Measurements from ENCODE around the gene DKKL1. TPM values are rescaled to one million over a fixed set of nuclear protein-coding genes. Genes with fewer than 3 reads are reported as not detected.
"Not testable (repeated sequence)": the region's sequence is repeated elsewhere in the genome, so short reads cannot be mapped to it uniquely, and the experiment has no call there.

The DKKL1 gene
- total and polyA plus RNA-seq, 7 experiments from 2014 or later = not detected

GRCh38 chr19:49362929-49363267 lies 779 bp upstream of the DKKL1 start:
- DNase-seq (peak in 6 of 9 donors; percentile 18 to 36 (median 30)), ATAC-seq (no peak)
- Mint-ChIP-seq H3K27ac (no peak overlapping the region), H3K27me3 (peaks cover 0 to 36% (median 16%) of the 10 kb centered on the region in 5 donors), H3K9me3 (peaks cover 0 to 2% (median 0%) of the 10 kb centered on the region in 11 donors), H3K4me3 (no peak overlapping the region), H3K4me1 (peaks cover 5 to 21% (median 12%) of the 10 kb centered on the region in 7 donors), H3K36me3 (no peaks in the 10 kb centered on the region)
- H3K4me3 ChIP-seq (ENCODE audit: low read length) = peak overlapping the region; percentile 47
- H3K27me3 ChIP-seq (ENCODE audit: control insufficient read depth in 2 of 2, insufficient read depth in 2 of 2, low read length in 2 of 2) = peaks cover 5 to 18% of the 10 kb centered on the region in 2 donors
- ChIA-PET POLR2A (interaction anchor here (0.6 kb wide), 2 partner anchors 200 to 271 kb away, joined by 4 to 6 read pairs; no protein-coding TSS in a partner anchor), CTCF (no interaction called here)
- H3K9me3 ChIP-seq (ENCODE audit: control insufficient read depth in 2 of 3, low read length in 3 of 3) = no peaks in the 10 kb centered on the region
- peaks cover 11 to 28% of the 10 kb centered on the region in 2 donors for H3K4me1 ChIP-seq (ENCODE audit: control insufficient read depth in 2 of 2, insufficient read depth in 2 of 2, low read length in 2 of 2)
- no peak overlapping the region for H3K27ac ChIP-seq (ENCODE audit: low read depth, low read length)
- intact Hi-C loops (cut with micrococcal nuclease) = loop anchor here (1.0 to 5.0 kb wide), 4 partner anchors 28 to 80 kb away; partner anchors contain the start of gene CD37 (in 2 of the 2)
- no peaks in the 10 kb centered on the region for H3K36me3 ChIP-seq (ENCODE audit: control insufficient read depth in 2 of 3, insufficient read depth in 3 of 3, low read length in 3 of 3)

GRCh38 chr19:49364083-49364737 lies 533 bp downstream of the DKKL1 start:
- peaks cover 11 to 28% of the 10 kb centered on the region in 2 donors for H3K4me1 ChIP-seq (ENCODE audit: control insufficient read depth in 2 of 2, insufficient read depth in 2 of 2, low read length in 2 of 2)
- peaks cover 5 to 21% (median 12%) of the 10 kb centered on the region in 7 donors for H3K4me1 Mint-ChIP-seq
- peaks cover 0 to 6% (median 4%) of the 10 kb centered on the region in 11 donors for H3K9me3 Mint-ChIP-seq
- POLR2A ChIA-PET = no interaction called here
- H3K27me3 ChIP-seq (ENCODE audit: control insufficient read depth in 2 of 2, insufficient read depth in 2 of 2, low read length in 2 of 2) = peaks cover 5 to 18% of the 10 kb centered on the region in 2 donors
- peak overlapping the region in 1 of 9 donors; percentile 70 for H3K27ac Mint-ChIP-seq
- peaks cover 0 to 5% (median 5%) of the 10 kb centered on the region in 3 experiments for H3K9me3 ChIP-seq (ENCODE audit: control insufficient read depth in 2 of 3, low read length in 3 of 3)
- no peak overlapping the region for H3K4me3 Mint-ChIP-seq
- no peaks in the 10 kb centered on the region for H3K36me3 ChIP-seq (ENCODE audit: control insufficient read depth in 2 of 3, insufficient read depth in 3 of 3, low read length in 3 of 3)
- CTCF ChIA-PET = interaction anchor here (0.6 kb wide), 2 partner anchors 88 to 885 kb away, joined by 3 read pairs; no protein-coding TSS in a partner anchor
- H3K27ac ChIP-seq (ENCODE audit: low read depth, low read length) = no peak overlapping the region
- H3K36me3 Mint-ChIP-seq = peaks cover 0 to 4% (median 0%) of the 10 kb centered on the region in 5 donors
- no peak for DNase-seq
- H3K27me3 Mint-ChIP-seq = peaks cover 0 to 33% (median 16%) of the 10 kb centered on the region in 5 donors
- intact Hi-C loops (cut with micrococcal nuclease) = loop anchor here in 1 of 2 donors (5.0 kb wide), 1 partner anchor 62 kb away; no protein-coding TSS in a partner anchor
- no peak for ATAC-seq
- H3K4me3 ChIP-seq (ENCODE audit: low read length) = peak overlapping the region; percentile 47

DNA sequence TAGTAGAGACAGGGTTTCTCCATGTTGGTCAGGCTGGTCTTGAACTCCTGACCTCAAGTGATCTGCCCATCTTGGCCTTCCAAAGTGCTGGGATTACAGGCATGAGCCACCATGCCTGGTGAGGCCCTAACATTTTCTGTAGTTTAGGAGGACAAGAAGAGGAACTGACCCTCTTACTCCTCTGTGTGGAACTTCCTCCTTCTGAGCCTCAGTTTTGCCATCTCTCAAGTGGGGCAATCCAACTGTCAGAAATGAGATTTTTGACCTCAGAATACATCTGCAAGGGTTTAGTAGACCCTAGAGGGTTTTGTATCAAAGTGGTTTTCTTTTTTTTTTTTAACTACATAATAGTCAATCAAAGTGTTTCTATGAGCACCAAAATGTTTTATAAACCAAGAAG lies 2.4 kb downstream of the DKKL1 start:
- intact Hi-C loops (cut with micrococcal nuclease) = no loop called here
- Histone ChIP-seq H3K36me3 (ENCODE audit: control insufficient read depth in 2 of 3, insufficient read depth in 3 of 3, low read length in 3 of 3) (no peaks in the 10 kb centered on the region), H3K27me3 (ENCODE audit: control insufficient read depth in 2 of 2, insufficient read depth in 2 of 2, low read length in 2 of 2) (peaks cover 5 to 18% of the 10 kb centered on the region in 2 donors), H3K4me1 (ENCODE audit: control insufficient read depth in 2 of 2, insufficient read depth in 2 of 2, low read length in 2 of 2) (peaks cover 11 to 28% of the 10 kb centered on the region in 2 donors), H3K9me3 (ENCODE audit: control insufficient read depth in 2 of 3, low read length in 3 of 3) (peaks cover 0 to 10% (median 5%) of the 10 kb centered on the region in 3 experiments), H3K27ac (ENCODE audit: low read depth, low read length) (no peak overlapping the region), H3K4me3 (ENCODE audit: low read length) (no peak overlapping the region)
- peaks cover 0 to 8% (median 3%) of the 10 kb centered on the region in 5 donors for H3K36me3 Mint-ChIP-seq
- H3K4me3 Mint-ChIP-seq = no peak overlapping the region
- H3K9me3 Mint-ChIP-seq = peaks cover 0 to 24% (median 9%) of the 10 kb centered on the region in 11 donors
- ChIA-PET CTCF (interaction anchor here (0.6 kb wide), 1 partner anchor 58 kb away, joined by 3 read pairs; no protein-coding TSS in a partner anchor), POLR2A (interaction anchor here (0.7 kb wide), 1 partner anchor 387 kb away, joined by 3 read pairs; no protein-coding TSS in a partner anchor)
- peak overlapping the region in 1 of 9 donors; percentile 48 for H3K27ac Mint-ChIP-seq
- H3K27me3 Mint-ChIP-seq = peaks cover 0 to 20% (median 14%) of the 10 kb centered on the region in 5 donors
- DNase-seq = no peak
- ATAC-seq = no peak
- peaks cover 0 to 12% (median 3%) of the 10 kb centered on the region in 7 donors for H3K4me1 Mint-ChIP-seq

GRCh38 chr19:49368711-49369358 lies 5.2 kb downstream of the DKKL1 start:
- no peak for ATAC-seq
- intact Hi-C loops (cut with micrococcal nuclease) = no loop called here
- Histone ChIP-seq H3K27ac (ENCODE audit: low read depth, low read length) (no peak overlapping the region), H3K4me1 (ENCODE audit: control insufficient read depth in 2 of 2, insufficient read depth in 2 of 2, low read length in 2 of 2) (peaks cover under 1 to 5% of the 10 kb centered on the region in 2 donors), H3K27me3 (ENCODE audit: control insufficient read depth in 2 of 2, insufficient read depth in 2 of 2, low read length in 2 of 2) (peaks cover 0 to 8% of the 10 kb centered on the region in 2 donors), H3K4me3 (ENCODE audit: low read length) (no peak overlapping the region), H3K36me3 (ENCODE audit: control insufficient read depth in 2 of 3, insufficient read depth in 3 of 3, low read length in 3 of 3) (no peaks in the 10 kb centered on the region), H3K9me3 (ENCODE audit: control insufficient read depth in 2 of 3, low read length in 3 of 3) (peaks cover 0 to 10% (median 5%) of the 10 kb centered on the region in 3 experiments)
- H3K27ac Mint-ChIP-seq = no peak overlapping the region
- ChIA-PET POLR2A (no interaction called here), CTCF (interaction anchor here (0.7 kb wide), 1 partner anchor 23 kb away, joined by 3 read pairs; no protein-coding TSS in a partner anchor)
- H3K36me3 Mint-ChIP-seq = peaks cover 0 to 8% (median 3%) of the 10 kb centered on the region in 5 donors
- no peak for DNase-seq
- H3K4me1 Mint-ChIP-seq = peaks cover 0 to 3% (median 0%) of the 10 kb centered on the region in 7 donors
- no peak overlapping the region for H3K4me3 Mint-ChIP-seq
- peaks cover 0 to 19% (median 7%) of the 10 kb centered on the region in 5 donors for H3K27me3 Mint-ChIP-seq
- peaks cover 0 to 24% (median 9%) of the 10 kb centered on the region in 11 donors for H3K9me3 Mint-ChIP-seq

DNA sequence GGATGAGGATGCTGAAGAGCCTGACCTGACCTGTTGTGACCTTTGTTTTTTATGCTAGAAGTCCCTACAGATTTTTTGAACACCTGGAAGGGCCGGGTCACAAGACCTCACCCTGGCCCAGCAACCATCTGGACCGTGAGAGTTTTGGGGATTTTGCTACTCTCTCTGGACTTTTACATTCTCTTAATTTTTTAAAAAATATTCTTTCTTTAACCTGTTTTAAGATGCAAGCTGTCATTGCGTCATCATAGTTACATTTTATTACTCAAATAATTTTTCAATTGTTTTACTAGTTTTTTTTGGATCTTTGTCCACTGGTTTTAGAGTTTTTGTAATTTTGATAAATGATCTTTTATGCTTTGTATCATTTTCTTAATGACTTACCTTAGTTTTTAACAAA lies 7.5 kb downstream of the DKKL1 start:
- peaks cover 0 to 10% (median 5%) of the 10 kb centered on the region in 3 experiments for H3K9me3 ChIP-seq (ENCODE audit: control insufficient read depth in 2 of 3, low read length in 3 of 3)
- no peaks in the 10 kb centered on the region for H3K4me1 Mint-ChIP-seq
- DNase-seq (no peak), ATAC-seq (no peak)
- H3K27me3 Mint-ChIP-seq = peaks cover 3 to 12% (median 10%) of the 10 kb centered on the region in 5 donors
- H3K9me3 Mint-ChIP-seq = peaks cover 0 to 24% (median 8%) of the 10 kb centered on the region in 11 donors
- H3K27ac ChIP-seq (ENCODE audit: low read depth, low read length) = no peak overlapping the region
- H3K27me3 ChIP-seq (ENCODE audit: control insufficient read depth in 2 of 2, insufficient read depth in 2 of 2, low read length in 2 of 2) = no peaks in the 10 kb centered on the region
- intact Hi-C loops (cut with micrococcal nuclease) = no loop called here
- no peak overlapping the region for H3K4me3 Mint-ChIP-seq
- no peak overlapping the region for H3K27ac Mint-ChIP-seq
- peaks cover 0 to 8% (median 3%) of the 10 kb centered on the region in 5 donors for H3K36me3 Mint-ChIP-seq
- ChIA-PET CTCF (no interaction called here), POLR2A (no interaction called here)
- H3K4me3 ChIP-seq (ENCODE audit: low read length) = no peak overlapping the region
- H3K36me3 ChIP-seq (ENCODE audit: control insufficient read depth in 2 of 3, insufficient read depth in 3 of 3, low read length in 3 of 3) = no peaks in the 10 kb centered on the region
- H3K4me1 ChIP-seq (ENCODE audit: control insufficient read depth in 2 of 2, insufficient read depth in 2 of 2, low read length in 2 of 2) = no peaks in the 10 kb centered on the region

- ATAC-seq; H3K4me1 Mint-ChIP-seq; H3K4me1 ChIP-seq (ENCODE audit: control insufficient read depth in 2 of 2, insufficient read depth in 2 of 2, low read length in 2 of 2); H3K4me3 Mint-ChIP-seq; H3K27ac ChIP-seq (ENCODE audit: low read depth, low read length); H3K27me3 ChIP-seq (ENCODE audit: control insufficient read depth in 2 of 2, insufficient read depth in 2 of 2, low read length in 2 of 2); H3K4me3 ChIP-seq (ENCODE audit: low read length); intact Hi-C loops (cut with micrococcal nuclease); H3K27ac Mint-ChIP-seq; H3K9me3 ChIP-seq (ENCODE audit: control insufficient read depth in 2 of 3, low read length in 3 of 3); H3K36me3 ChIP-seq (ENCODE audit: control insufficient read depth in 2 of 3, insufficient read depth in 3 of 3, low read length in 3 of 3); H3K36me3 Mint-ChIP-seq; DNase-seq; POLR2A ChIA-PET: not testable (repeated sequence)
- Mint-ChIP-seq H3K9me3 (peaks cover 0 to 24% (median 8%) of the 10 kb centered on the region in 11 donors), H3K27me3 (peaks cover 5 to 10% (median 8%) of the 10 kb centered on the region in 5 donors)
- CTCF ChIA-PET = interaction anchor here (0.5 to 0.6 kb wide), 2 partner anchors 97 to 105 kb away, joined by 3 read pairs; no protein-coding TSS in a partner anchor
Measured at GRCh38 chr19:49373174-49373573, 9.5 kb downstream of the DKKL1 start.
